ENCODE data around the gene VWC2. TPM values are rescaled to one million over a fixed set of nuclear protein-coding genes. Genes with fewer than 3 reads are reported as not detected.
"Not testable (repeated sequence)": the region's sequence is repeated elsewhere in the genome, so short reads cannot be mapped to it uniquely, and the experiment has no call there.

Gene VWC2
- total and polyA plus RNA-seq, 7 donors = under 0.01 to 0.14 (median under 0.01) TPM; not detected in 1

DNA sequence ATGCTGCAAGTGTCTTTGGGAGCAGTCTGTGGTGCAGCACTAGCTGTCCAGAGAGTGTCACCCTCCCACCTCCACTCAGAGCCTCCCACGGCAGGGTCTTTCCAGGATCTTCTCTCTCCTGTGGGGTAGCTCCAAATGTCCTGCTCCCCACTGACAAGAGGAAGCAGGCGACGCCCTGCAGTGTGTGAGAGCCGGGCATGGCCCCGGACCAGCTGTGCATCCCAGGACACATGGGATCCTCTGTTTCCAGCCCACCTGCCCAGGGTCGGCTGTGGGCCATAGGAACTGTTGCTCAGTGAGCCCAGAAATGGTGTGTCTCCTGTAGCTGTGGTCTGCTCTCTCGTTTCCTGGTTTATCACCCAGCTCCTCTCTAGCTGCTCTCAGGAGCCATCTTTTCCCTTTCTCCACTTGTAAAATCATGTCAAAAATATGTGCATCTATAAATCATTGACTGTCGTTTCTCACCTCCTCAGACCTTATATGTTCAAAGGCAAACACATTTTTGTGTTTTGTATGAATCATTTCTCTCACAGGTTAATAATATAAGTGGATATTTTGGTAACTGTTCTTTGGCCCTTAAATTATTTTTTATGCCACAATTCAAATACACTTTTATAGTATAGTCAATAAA, 74.9 kb downstream of the VWC2 start:
- Histone ChIP-seq H3K36me3 (no peaks in the 10 kb centered on the region), H3K27me3 (no peaks in the 10 kb centered on the region), H3K27ac (no peak overlapping the region), H3K9me3 (no peaks in the 10 kb centered on the region), H3K4me1 (no peaks in the 10 kb centered on the region), H3K4me3 (no peak overlapping the region)
- TF ChIP-seq EP300 (IDR thresholded peaks at IDR 0.05) (no peak), CTCF (IDR thresholded peaks at IDR 0.05) (no peak), POLR2A (IDR thresholded peaks at IDR 0.05) (no peak), POLR2AphosphoS5 (IDR thresholded peaks at IDR 0.05) (no peak)
- intact Hi-C loops (cut with DNase I) = no loop called here
- WGBS, 2 donors = 48 to 75% methylated on average over 8 of the region's 8 CpGs
- no peak for DNase-seq

- intact Hi-C loops (cut with DNase I) = no loop called here
- H3K27me3 ChIP-seq = no peaks in the 10 kb centered on the region
- no peak overlapping the region for H3K4me3 ChIP-seq
- DNase-seq = no peak
- TF ChIP-seq POLR2AphosphoS5 (IDR thresholded peaks at IDR 0.05) = no peak
- TF ChIP-seq CTCF (IDR thresholded peaks at IDR 0.05) = no peak
- no peak for TF ChIP-seq EP300 (IDR thresholded peaks at IDR 0.05)
- no peak for TF ChIP-seq POLR2A (IDR thresholded peaks at IDR 0.05)
- WGBS, 2 donors = 83 to 90% methylated on average over 10 of the region's 10 CpGs
- H3K4me1 ChIP-seq = no peaks in the 10 kb centered on the region
- H3K36me3 ChIP-seq = no peaks in the 10 kb centered on the region
- no peaks in the 10 kb centered on the region for H3K9me3 ChIP-seq
- H3K27ac ChIP-seq = no peak overlapping the region
Observed at GRCh38 chr7:49850921-49851613, 77.6 kb downstream of the VWC2 start.

DNA sequence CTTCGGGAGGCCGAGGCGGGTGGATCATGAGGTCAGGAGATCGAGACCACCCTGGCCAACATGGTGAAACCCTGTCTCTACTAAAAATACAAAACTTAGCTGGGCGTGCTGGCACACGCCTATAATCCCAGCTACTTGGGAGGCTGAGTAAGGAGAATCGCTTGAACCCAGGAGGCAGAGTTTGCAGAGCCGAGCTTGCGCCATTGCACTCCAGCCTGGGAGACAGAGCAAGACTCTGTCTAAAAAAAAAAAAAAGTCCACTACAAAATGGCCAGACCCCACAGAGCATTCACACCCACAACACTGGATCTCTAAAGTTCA, 78.1 kb downstream of the VWC2 start:
- DNase-seq; intact Hi-C loops (cut with DNase I); H3K27me3 ChIP-seq; H3K36me3 ChIP-seq; H3K27ac ChIP-seq; H3K4me3 ChIP-seq; H3K4me1 ChIP-seq; H3K9me3 ChIP-seq: not testable (repeated sequence)
- WGBS, 2 donors = 92 to 94% methylated on average over 9 of the region's 9 CpGs

GRCh38 chr7:49852619-49853462, 79.4 kb downstream of the VWC2 start:
- Histone ChIP-seq H3K4me3 (no peak overlapping the region), H3K27ac (no peak overlapping the region), H3K9me3 (no peaks in the 10 kb centered on the region), H3K4me1 (no peaks in the 10 kb centered on the region), H3K36me3 (no peaks in the 10 kb centered on the region), H3K27me3 (no peaks in the 10 kb centered on the region)
- 48 to 53% methylated on average over 11 of the region's 11 CpGs for WGBS, 2 donors
- intact Hi-C loops (cut with DNase I) = no loop called here
- no peak for DNase-seq
- no peak for TF ChIP-seq POLR2A (IDR thresholded peaks at IDR 0.05)
- peak; percentile 17 to 69 (median 49) for TF ChIP-seq CTCF (IDR thresholded peaks at IDR 0.05)

- Histone ChIP-seq H3K27me3 (no peaks in the 10 kb centered on the region), H3K4me3 (no peak overlapping the region), H3K27ac (no peak overlapping the region), H3K9me3 (no peaks in the 10 kb centered on the region), H3K36me3 (no peaks in the 10 kb centered on the region), H3K4me1 (no peaks in the 10 kb centered on the region)
- intact Hi-C loops (cut with DNase I) = no loop called here
- no peak for DNase-seq
- WGBS, 2 donors = 55 to 62% methylated on average over 7 of the region's 7 CpGs
- no peak for TF ChIP-seq EP300 (IDR thresholded peaks at IDR 0.05)
- no peak for TF ChIP-seq CTCF (IDR thresholded peaks at IDR 0.05)
- TF ChIP-seq POLR2AphosphoS5 (IDR thresholded peaks at IDR 0.05) = no peak
- no peak for TF ChIP-seq POLR2A (IDR thresholded peaks at IDR 0.05)
Observed at GRCh38 chr7:49855281-49855980, 82.0 kb downstream of the VWC2 start.

Data from sigmoid colon (tissue), 7 donors.